ENCODE results near the gene RBKS.

GRCh38 chr2:27911458-27912210 lies 21.4 kb upstream of the RBKS start:
- no peak for TF ChIP-seq CTCF (conservative IDR thresholded peaks at IDR 0.05 in 1 of 2, IDR thresholded peaks at IDR 0.05 in 1 of 2; ENCODE audit: extremely low read depth in 1 of 2, insufficient read depth in 1 of 2, low read depth in 1 of 2, low read length in 2 of 2)
- no peak for TF ChIP-seq EZH2 (IDR thresholded peaks at IDR 0.05; ENCODE audit: borderline replicate concordance, low read length)

Measured in mammary epithelial cell (primary cell).